HG02588 (cell line): ENCODE measurements around the gene CADPS2.
"Not testable (repeated sequence)": the region's sequence is repeated elsewhere in the genome, so short reads cannot be mapped to it uniquely, and the experiment has no call there.

Experiments
- ATAC-seq: cut with Tn5 transposase; IDR thresholded peaks from one replicate; pipeline ENCODE4 v1.9.1; 2021; ENCODE audit warnings: mild to moderate bottlenecking, moderate library complexity; ENCODE audit not compliant: unreplicated experiment

Gene CADPS2

DNA sequence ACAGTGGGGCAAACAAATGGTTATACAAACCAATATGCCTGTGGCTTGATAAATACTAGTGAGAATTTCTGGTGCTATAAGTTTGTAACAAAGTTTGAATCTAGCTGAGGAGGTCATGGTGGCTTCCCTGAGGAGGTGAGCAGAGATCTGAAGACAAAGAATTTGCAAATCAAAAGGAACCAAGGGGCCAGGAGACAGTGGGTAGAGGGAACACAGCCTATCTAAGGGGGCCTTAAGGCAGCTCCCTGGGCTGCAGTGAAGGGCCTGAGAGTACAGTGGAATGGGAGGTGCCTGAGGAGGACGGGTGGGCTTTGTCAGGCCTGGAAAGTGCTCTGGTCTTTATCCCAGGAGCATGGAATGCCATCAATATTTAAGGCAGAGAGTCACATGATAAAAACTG lies 209.1 kb downstream of the CADPS2 start:
- no peak for ATAC-seq

DNA sequence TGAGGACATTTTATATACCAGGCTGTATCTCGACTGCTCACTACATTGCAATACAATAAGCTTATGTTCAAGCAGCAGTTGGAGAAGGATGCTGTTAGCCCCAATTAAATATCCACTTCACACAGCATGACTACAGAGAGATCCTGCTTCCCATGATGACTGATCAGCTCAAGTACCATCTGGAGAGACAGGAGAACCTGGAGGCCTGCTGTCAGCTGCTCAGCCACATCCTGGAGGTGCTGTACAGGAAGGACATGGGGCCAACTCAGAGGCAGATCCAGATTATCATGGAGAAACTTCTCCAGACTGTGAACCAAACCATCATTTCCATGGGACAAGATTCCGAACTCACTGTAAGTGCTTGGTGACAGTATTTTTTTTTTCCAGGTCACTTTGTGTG lies 209.8 kb downstream of the CADPS2 start:
- ATAC-seq, result no peak

DNA sequence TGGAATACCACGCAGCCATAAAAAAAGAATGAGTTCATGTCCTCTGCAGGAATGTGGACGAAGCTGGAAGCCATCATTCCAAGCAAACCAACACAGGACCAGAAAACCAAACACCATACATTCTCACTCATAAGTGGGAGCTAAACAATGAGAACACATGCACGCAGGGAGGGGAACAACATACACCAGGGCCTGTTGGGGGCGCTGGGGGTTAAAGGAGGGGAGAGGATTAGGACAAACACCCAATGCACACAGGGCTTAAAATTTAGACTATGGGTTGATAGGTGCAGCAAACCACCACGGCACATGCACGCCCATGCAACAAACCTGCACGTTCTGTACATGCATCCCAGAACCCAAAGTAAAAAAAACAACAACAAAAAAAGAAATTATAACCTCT lies 210.6 kb downstream of the CADPS2 start:
- ATAC-seq, result no peak

- ATAC-seq, result no peak
Observed at GRCh38 chr7:122675011-122675410, 211.2 kb downstream of the CADPS2 start.

DNA sequence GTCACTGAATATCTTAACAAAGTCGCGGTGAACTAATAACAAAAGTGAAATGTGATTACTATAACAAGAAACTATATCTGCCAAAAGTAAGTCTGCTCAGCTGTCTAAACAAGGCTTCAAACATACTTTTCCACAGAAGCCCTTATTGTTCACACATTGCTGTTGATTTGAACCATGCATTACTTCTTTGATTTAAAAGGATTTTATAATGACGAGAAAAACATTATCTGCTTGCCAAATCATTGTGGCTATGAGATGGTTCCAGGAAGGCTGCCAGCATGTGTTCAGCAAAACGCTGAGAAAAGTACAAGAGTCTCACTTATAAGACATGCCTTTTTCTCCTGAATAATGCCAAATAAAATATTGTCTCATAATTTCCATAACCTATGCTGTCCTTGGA lies 211.8 kb downstream of the CADPS2 start:
- no peak for ATAC-seq

DNA sequence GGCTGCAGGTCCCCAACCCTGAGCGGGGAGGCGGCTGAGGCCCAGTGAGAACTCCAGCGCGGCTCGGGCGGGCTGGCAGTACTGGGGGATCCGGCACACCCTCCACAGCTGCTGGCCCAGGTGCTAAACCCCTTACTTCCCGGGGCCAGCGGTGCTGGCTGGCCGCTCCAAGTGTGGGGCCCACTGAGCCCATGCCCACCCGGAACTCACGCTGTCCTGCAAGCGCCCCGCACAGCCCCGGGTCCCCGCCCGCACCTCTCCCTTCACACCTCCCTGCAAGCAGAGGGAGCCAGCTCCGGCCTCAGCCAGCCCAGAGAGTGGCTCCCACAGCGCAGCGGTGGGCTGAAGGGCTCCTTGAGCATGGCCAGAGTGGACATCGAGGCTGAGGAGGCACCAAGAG lies 212.3 kb downstream of the CADPS2 start:
- no peak for ATAC-seq

DNA sequence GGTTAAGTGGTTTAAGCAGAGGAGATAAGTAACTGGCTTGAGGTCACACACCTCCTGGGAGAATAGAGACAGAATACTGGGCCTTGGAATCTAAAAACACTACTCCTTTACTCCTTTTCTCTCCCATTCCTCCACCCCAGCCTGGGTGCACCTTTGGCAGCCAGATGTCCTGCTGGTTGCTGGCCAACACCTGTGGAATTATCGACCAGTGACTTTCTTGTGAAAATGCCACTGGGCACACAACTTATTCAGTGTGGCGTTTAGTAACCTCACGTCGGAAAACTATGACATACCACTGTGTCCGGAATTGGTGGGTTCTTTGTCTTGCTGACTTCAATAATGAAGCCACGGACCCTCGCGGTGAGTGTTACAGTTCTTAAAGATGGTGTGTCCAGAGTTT lies 213.7 kb downstream of the CADPS2 start:
- ATAC-seq, result no peak

DNA sequence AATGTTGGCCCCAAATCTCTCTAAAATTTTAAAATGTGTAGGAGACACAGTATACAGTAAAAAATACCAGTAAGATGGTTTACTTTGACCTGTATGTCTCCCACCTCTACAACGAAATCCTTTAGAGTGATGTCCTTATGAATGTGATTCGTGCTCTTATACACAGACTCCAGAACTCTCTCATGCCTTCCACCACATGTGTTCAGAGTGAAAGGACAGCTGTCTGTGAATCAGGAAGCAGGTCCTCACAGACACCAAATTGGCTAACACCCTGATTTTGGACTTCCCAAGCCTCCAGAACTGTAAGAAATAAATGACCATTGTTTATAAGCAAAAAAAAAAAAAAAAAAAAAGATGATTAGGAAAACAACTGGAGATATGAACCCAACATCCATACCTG lies 222.5 kb downstream of the CADPS2 start:
- ATAC-seq, result no peak

GRCh38 chr7:122658856-122659255 lies 227.4 kb downstream of the CADPS2 start:
- ATAC-seq, result no peak

DNA sequence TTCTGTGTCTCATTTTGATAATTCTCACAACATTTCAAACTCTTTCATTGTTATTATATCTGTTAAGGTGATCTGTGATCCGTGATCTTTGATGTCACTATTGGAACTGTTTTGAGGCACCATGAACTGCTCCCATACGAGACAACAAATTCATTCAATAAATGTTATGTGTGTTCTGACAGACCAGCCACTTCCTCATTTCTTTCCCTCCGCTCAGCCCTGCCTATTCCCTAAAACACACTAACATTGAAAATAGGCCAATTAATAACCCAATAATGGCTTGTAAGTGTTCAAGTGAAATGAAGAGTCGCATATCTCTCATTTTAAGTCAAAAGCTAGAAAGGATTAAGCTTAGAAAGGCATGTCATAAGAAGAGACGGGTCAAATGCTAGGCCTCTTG lies 232.6 kb downstream of the CADPS2 start:
- no peak for ATAC-seq

DNA sequence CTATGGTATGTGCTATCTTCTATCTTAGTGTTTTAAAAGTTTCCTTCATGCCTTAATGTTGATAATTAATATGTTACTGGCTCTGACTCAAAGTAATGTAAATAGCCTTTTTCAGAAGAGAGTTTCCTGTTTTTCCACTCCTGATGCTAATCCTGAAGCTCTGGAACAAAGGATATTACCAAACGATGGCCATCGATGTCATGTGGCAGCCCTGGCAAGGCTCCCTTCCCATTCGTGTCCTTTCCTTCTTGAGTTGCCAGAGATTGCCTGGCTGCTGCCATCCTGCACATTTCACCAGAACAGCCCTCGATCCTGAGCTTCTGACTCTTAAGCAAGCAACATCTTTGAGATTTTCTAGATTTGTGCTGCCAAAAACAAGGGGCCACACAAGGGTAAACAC lies 233.4 kb downstream of the CADPS2 start:
- no peak for ATAC-seq

DNA sequence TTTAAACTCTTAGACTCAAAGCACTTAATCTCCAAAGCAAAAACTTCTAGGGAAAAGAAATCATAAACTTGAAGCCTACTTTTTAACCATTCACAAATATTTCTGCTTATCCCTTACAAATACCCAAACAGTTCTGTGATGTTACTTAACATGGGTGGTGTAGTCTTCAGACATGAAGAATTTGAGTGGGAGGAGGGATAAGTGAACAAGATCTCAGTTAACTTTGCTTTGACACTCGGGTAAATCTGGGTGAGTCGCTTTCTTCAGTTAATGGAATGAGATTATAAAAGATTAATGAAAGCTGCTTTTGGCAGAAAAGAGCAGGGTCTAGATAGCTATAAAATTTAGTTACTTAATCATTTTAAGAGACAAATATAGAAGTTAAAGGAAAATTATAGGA lies 234.8 kb downstream of the CADPS2 start:
- no peak for ATAC-seq

- ATAC-seq, result no peak
Observed at GRCh38 chr7:122643250-122643649, 243.0 kb downstream of the CADPS2 start.

GRCh38 chr7:122638459-122638858 lies 247.8 kb downstream of the CADPS2 start:
- no peak for ATAC-seq

DNA sequence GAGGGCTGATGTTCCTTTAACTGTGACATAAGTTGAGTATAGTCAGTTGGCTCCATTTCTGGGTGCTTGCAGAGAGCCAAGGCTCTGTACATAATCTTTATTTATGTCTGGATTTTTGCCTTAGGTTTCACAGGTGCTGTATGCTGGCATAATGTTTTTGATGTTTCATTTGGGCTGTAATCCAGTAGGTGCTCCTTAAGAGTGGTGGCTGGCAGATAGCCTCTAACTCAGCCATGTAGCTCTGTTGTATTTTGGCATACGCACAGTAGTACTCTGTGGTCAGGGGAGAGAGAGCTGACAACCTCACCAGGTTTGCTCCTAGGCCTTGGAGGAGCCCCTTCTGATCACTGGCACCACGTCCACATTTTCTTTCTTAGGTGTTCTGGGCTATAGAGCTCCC lies 248.5 kb downstream of the CADPS2 start:
- no peak for ATAC-seq

GRCh38 chr7:122635481-122635880 lies 250.8 kb downstream of the CADPS2 start:
- ATAC-seq, result not testable (repeated sequence)

GRCh38 chr7:122633472-122633871 lies 252.8 kb downstream of the CADPS2 start:
- no peak for ATAC-seq

GRCh38 chr7:122632238-122632637 lies 254.0 kb downstream of the CADPS2 start:
- ATAC-seq, result no peak

GRCh38 chr7:122629412-122629953 lies 256.8 kb downstream of the CADPS2 start:
- no peak for ATAC-seq

- no peak for ATAC-seq
Observed at GRCh38 chr7:122628651-122629411, 257.4 kb downstream of the CADPS2 start.

- ATAC-seq, result no peak
Observed at GRCh38 chr7:122626785-122627184, 259.5 kb downstream of the CADPS2 start.

DNA sequence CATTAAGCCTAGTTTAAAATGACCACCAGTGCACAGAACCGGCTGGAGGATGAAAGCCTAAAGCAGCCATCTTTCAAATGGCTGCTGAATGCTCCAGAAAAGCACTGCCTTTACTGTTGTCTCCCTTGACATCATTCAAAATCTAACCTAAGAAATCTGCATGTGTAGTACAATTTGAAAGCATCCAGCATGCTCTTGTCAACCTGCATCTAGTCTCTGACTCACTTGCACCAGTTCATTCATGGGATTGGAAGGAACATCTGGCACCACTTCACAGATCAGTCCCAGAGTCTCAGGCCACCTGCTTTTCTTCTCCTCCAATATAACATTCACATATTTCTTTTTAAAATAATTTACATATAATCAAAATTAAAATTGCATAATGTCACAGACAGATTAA lies 263.6 kb downstream of the CADPS2 start:
- ATAC-seq, result no peak

DNA sequence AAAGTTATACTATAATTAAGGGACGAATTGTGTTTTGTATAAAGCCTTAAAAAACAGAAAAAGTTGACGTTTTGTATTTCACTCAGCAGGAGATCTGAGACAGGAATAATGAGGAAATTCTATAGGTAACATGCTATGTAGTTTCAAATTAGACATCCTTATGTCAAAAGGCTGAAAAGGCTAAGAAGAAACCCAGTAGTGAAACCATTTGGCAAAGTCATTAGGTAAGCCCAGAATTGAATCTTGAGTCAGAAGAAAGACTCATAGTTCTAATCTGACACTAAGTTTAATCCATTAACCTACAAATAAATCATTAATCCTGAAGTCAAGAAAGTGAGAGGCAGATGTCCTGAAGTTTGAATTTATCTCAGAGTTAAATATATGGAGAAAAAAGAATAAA lies 266.6 kb downstream of the CADPS2 start:
- no peak for ATAC-seq
